ENCODE measurements around the gene MANBA. TPM values are rescaled to one million over a fixed set of nuclear protein-coding genes. Genes with fewer than 3 reads are reported as not detected.
A peak's percentile ranks its signal among the peaks of the same experiment; 100 is the strongest.

MANBA gene
- total RNA-seq, result 24.8 TPM
- long read RNA-seq, transcript MANBA-201 (17 exons, 3,361 nt), result major isoform, 7 of 8 reads
- long read RNA-seq, partial matches to known transcripts, result 0 of 8 reads
- long read RNA-seq, other reads (novel, unspliced or antisense), result 1 of 8 reads

GRCh38 chr4:102760645-102761295 is at the start of gene MANBA:
Gene MANBA (minus strand): TSS chr4:102760968. CDS start chr4:102760894, 74 bp downstream.
- ATAC-seq, result peak; percentile 98
- intact Hi-C loops (cut with DNase I), result loop anchor here (2.0 kb wide), 1 partner anchor 66 kb away; the partner anchor contains the start of gene UBE2D3

GRCh38 chr4:102809691-102810090 is 48.9 kb upstream of the MANBA start:
- no peak for DNase-seq (ENCODE audit: missing footprints)
- no peak for ATAC-seq
- intact Hi-C loops (cut with DNase I), result loop anchor here (2.0 kb wide), 1 partner anchor 17 kb away; the partner anchor contains the start of gene UBE2D3

More at GRCh38 chr4:102760645-102761295, at the start of gene MANBA:
- peak; percentile 95 for DNase-seq (ENCODE audit: missing footprints)

- peak; percentile 85 for ATAC-seq
- intact Hi-C loops (cut with DNase I), result loop anchor here (2.0 kb wide), 1 partner anchor 18 kb away; the partner anchor contains the start of gene UBE2D3
- no peak for DNase-seq (ENCODE audit: missing footprints)
Observed at GRCh38 chr4:102809190-102809589, 48.4 kb upstream of the MANBA start.

- no peak for ATAC-seq
- intact Hi-C loops (cut with DNase I), result loop anchor here (2.0 kb wide), 1 partner anchor 19 kb away; the partner anchor contains the start of gene UBE2D3
Observed at GRCh38 chr4:102808009-102808408, 47.2 kb upstream of the MANBA start.

GRCh38 chr4:102807345-102807744 is 46.6 kb upstream of the MANBA start:
- DNase-seq (ENCODE audit: missing footprints) (no peak), ATAC-seq (no peak)
- intact Hi-C loops (cut with DNase I), result no loop called here

More at GRCh38 chr4:102808009-102808408, 47.2 kb upstream of the MANBA start:
- DNase-seq (ENCODE audit: missing footprints), result no peak

GRCh38 chr4:102799816-102800215 is 39.0 kb upstream of the MANBA start:
- intact Hi-C loops (cut with DNase I), result no loop called here
- no peak for ATAC-seq
- DNase-seq (ENCODE audit: missing footprints), result no peak

GRCh38 chr4:102794999-102795398 is 34.2 kb upstream of the MANBA start:
- intact Hi-C loops (cut with DNase I), result no loop called here
- ATAC-seq (no peak), DNase-seq (ENCODE audit: missing footprints) (no peak)

- no peak for ATAC-seq
Observed at GRCh38 chr4:102792361-102792936, 31.7 kb upstream of the MANBA start.

GRCh38 chr4:102791318-102791835 is 30.6 kb upstream of the MANBA start:
- ATAC-seq (no peak), DNase-seq (ENCODE audit: missing footprints) (no peak)
- intact Hi-C loops (cut with DNase I), result no loop called here

More at GRCh38 chr4:102792361-102792936, 31.7 kb upstream of the MANBA start:
- intact Hi-C loops (cut with DNase I), result no loop called here
- no peak for DNase-seq (ENCODE audit: missing footprints)

- intact Hi-C loops (cut with DNase I), result no loop called here
- DNase-seq (ENCODE audit: missing footprints), result no peak
- ATAC-seq, result no peak
Observed at GRCh38 chr4:102789317-102789717, 28.5 kb upstream of the MANBA start.

GRCh38 chr4:102787944-102788343 is 27.2 kb upstream of the MANBA start:
- DNase-seq (ENCODE audit: missing footprints) (no peak), ATAC-seq (no peak)
- intact Hi-C loops (cut with DNase I), result no loop called here

GRCh38 chr4:102787096-102787881 is 26.5 kb upstream of the MANBA start:
- DNase-seq (ENCODE audit: missing footprints) (no peak), ATAC-seq (no peak)
- intact Hi-C loops (cut with DNase I), result no loop called here

GRCh38 chr4:102786279-102786678 is 25.5 kb upstream of the MANBA start:
- DNase-seq (ENCODE audit: missing footprints) (no peak), ATAC-seq (peak; percentile 23)
- intact Hi-C loops (cut with DNase I), result no loop called here

GRCh38 chr4:102783006-102783405 is 22.2 kb upstream of the MANBA start:
- ATAC-seq (no peak), DNase-seq (ENCODE audit: missing footprints) (no peak)
- intact Hi-C loops (cut with DNase I), result no loop called here

GRCh38 chr4:102781570-102781969 is 20.8 kb upstream of the MANBA start:
- no peak for DNase-seq (ENCODE audit: missing footprints)
- no peak for ATAC-seq
- intact Hi-C loops (cut with DNase I), result no loop called here

GRCh38 chr4:102780476-102781144 is 19.8 kb upstream of the MANBA start:
- ATAC-seq (no peak), DNase-seq (ENCODE audit: missing footprints) (no peak)
- intact Hi-C loops (cut with DNase I), result no loop called here

GRCh38 chr4:102779204-102779603 is 18.4 kb upstream of the MANBA start:
- DNase-seq (ENCODE audit: missing footprints) (no peak), ATAC-seq (no peak)
- intact Hi-C loops (cut with DNase I), result no loop called here

GRCh38 chr4:102778720-102779119 is 18.0 kb upstream of the MANBA start:
- DNase-seq (ENCODE audit: missing footprints), result no peak
- ATAC-seq, result no peak
- intact Hi-C loops (cut with DNase I), result no loop called here

GRCh38 chr4:102775805-102776204 is 15.0 kb upstream of the MANBA start:
- intact Hi-C loops (cut with DNase I), result no loop called here
- ATAC-seq (no peak), DNase-seq (ENCODE audit: missing footprints) (no peak)
